Esophagus muscularis mucosa (tissue), 3 donors: ENCODE measurements around the gene BLM.
"Not testable (repeated sequence)": the region's sequence is repeated elsewhere in the genome, so short reads cannot be mapped to it uniquely, and the experiment has no call there.

ENCODE experiments used
- POLR2AphosphoS5 ChIP-seq, 2 donors: sonication (generic); formaldehyde crosslinking; IDR thresholded peaks; one replicate each; pipeline ENCODE4 v1.6.1; 2017; ENCODE audit warnings: antibody characterized with exemption in 2 of 2
- TF ChIP-seq, protein P1 (sequence below), 3 experiments: fragments of 200-600 bp in 2 of 3; fragments of 450-650 bp in 1 of 3; sonication (generic) in 2 of 3; IDR thresholded peaks; one replicate each; pipeline ENCODE4 v1.5.1; 2017 to 2019; ENCODE audit warnings: antibody characterized with exemption in 3 of 3, mild to moderate bottlenecking in 2 of 3, moderate library complexity in 1 of 3

DNA sequence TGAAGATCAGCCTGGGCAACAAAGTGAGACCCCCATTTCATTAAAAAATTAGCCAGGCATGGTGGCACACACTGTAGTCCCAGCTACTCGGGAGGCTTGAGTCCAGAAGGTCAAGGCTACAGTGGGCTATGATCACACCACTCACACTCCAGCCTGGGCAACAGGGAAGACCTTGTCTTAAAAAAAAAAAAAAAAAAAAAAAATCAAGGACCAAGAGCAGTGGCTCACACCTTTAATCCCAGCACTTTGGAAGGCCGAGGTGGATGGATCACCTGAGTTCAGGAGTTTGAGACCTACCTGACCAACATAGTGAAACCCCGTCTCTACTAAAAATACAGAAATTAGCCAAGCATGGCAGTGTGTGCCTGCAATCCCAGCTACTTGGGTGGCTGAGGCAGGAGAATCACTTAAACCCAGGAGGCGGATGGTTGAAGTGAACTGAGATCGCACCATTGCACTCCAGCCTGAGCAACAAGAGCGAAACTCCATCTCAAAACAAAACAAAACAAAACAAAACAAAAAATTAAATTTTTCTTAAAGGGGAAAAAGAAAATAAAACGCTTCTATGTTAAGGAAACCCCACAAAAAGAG lies 49.3 kb upstream of the BLM start:
- TF ChIP-seq, protein P1, sequence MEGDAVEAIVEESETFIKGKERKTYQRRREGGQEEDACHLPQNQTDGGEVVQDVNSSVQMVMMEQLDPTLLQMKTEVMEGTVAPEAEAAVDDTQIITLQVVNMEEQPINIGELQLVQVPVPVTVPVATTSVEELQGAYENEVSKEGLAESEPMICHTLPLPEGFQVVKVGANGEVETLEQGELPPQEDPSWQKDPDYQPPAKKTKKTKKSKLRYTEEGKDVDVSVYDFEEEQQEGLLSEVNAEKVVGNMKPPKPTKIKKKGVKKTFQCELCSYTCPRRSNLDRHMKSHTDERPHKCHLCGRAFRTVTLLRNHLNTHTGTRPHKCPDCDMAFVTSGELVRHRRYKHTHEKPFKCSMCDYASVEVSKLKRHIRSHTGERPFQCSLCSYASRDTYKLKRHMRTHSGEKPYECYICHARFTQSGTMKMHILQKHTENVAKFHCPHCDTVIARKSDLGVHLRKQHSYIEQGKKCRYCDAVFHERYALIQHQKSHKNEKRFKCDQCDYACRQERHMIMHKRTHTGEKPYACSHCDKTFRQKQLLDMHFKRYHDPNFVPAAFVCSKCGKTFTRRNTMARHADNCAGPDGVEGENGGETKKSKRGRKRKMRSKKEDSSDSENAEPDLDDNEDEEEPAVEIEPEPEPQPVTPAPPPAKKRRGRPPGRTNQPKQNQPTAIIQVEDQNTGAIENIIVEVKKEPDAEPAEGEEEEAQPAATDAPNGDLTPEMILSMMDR (IDR thresholded peaks at IDR 0.05): not testable (repeated sequence)
- not testable (repeated sequence) for TF ChIP-seq POLR2AphosphoS5 (IDR thresholded peaks at IDR 0.05)
